Heart left ventricle (tissue), 16 donors: ENCODE results near the gene DCUN1D2. TPM values are rescaled to one million over a fixed set of nuclear protein-coding genes. Genes with fewer than 3 reads are reported as not detected.

Experiments
- ATAC-seq, 4 donors: fragments of 200-7000 bp; cut with Tn5 transposase; one replicate each; pipeline ENCODE4 v1.9.1; 2020 to 2022; ENCODE audit warnings: moderate library complexity in 4 of 4, mild to moderate bottlenecking in 3 of 4, moderate number of reproducible peaks in 1 of 4
- DNase-seq, 5 donors: peaks; one replicate each; pipeline ENCODE4 v3.0.0-alpha.2; 2020
- H3K27ac ChIP-seq, 12 donors: fragments of 200-600 bp; sonication (generic) in 4 of 12; one replicate each; pipeline versions ENCODE4 v1.5.0 to v1.8.0; 2016 to 2022; ENCODE audit warnings: mild to moderate bottlenecking in 2 of 12
- H3K27me3 ChIP-seq, 9 donors: fragments of 200-600 bp; sonication (generic) in 2 of 9; one replicate each; pipeline versions ENCODE4 v1.5.1 to v1.8.0; 2016 to 2022; ENCODE audit warnings: mild to moderate bottlenecking in 3 of 9
- H3K36me3 ChIP-seq, 9 donors: fragments of 200-600 bp; sonication (generic) in 2 of 9; one replicate each; pipeline versions ENCODE4 v1.5.0 to v1.8.0; 2018 to 2022; ENCODE audit warnings: mild to moderate bottlenecking in 2 of 9
- H3K4me1 ChIP-seq, 12 donors: fragments of 200-600 bp; sonication (generic) in 4 of 12; one replicate each; pipeline versions ENCODE4 v1.5.0 to v1.8.0; 2016 to 2022; ENCODE audit warnings: mild to moderate bottlenecking in 3 of 12
- H3K4me3 ChIP-seq, 12 donors: fragments of 200-600 bp; sonication (generic) in 4 of 12; one replicate each; pipeline versions ENCODE4 v1.5.0 to v1.8.0; 2017 to 2022; ENCODE audit warnings: mild to moderate bottlenecking in 9 of 12, moderate library complexity in 4 of 12
- H3K9me3 ChIP-seq, 12 donors: fragments of 200-600 bp; sonication (generic) in 4 of 12; one replicate each; pipeline versions ENCODE4 v1.5.0 to v1.8.0; 2016 to 2022; ENCODE audit warnings: mild to moderate bottlenecking in 1 of 12
- POLR2A ChIP-seq, 2 donors: fragments of 450-650 bp; IDR thresholded peaks; one replicate each; pipeline ENCODE4 v1.6.1; 2017; ENCODE audit warnings: antibody characterized with exemption in 2 of 2, mild to moderate bottlenecking in 2 of 2, moderate library complexity in 2 of 2
- WGBS, 4 donors: extraction: QIAGEN DNeasy Blood & Tissue Kit in 2 of 4; methylation state at CpG; one replicate each; pipeline versions ENCODE4 v1.1.5 to v1.1.7; 2013 to 2018; 5-methylcytosine and 5-hydroxymethylcytosine counted together
- intact Hi-C, 10 donors: fragments of 100-400 bp; cut with DNase I; formaldehyde crosslinking; loops; one replicate each; pipeline versions ENCODE4 v1.11.1 to v1.14.2; 2022
- polyA plus RNA-seq, 2 donors: library from polyadenylated mRNA; stranded (reverse); fragments of 200-250 nt; gene quantifications; one replicate each; pipeline ENCODE4 v1.2.3, GENCODE V29; 2013
- total RNA-seq, 9 donors: library from RNA; depleted of rRNA in 2 of 9; stranded (reverse); fragments of >200 nt in 2 of 9; fragmentation: NEBNext Ultra II Directional in 3 of 9; extraction: Animal tissue kit (Norgen Biotek cat#: 25700) in 3 of 9; gene quantifications; one replicate each; pipeline versions ENCODE4 v1.1.0 to v1.2.4, GENCODE V29; 2016 to 2023
- TF ChIP-seq, protein P1 (sequence below), 12 donors: fragments of 200-600 bp; sonication (generic) in 4 of 12; IDR thresholded peaks; one replicate each; pipeline versions ENCODE4 v1.5.0 to v1.8.0; 2018 to 2022; ENCODE audit warnings: antibody characterized with exemption in 12 of 12, mild to moderate bottlenecking in 5 of 12
- donor health status: ischemic (EF 13 %, LVEDD 7.1; RV severe dilation, severe dysfunction).
- donor health status: healthy with polysubstance abuse.
- donor health status: DM: no; HTN: yes; CAD: no.
- donor health status: DM: no; HTN: no; CAD: no.
- donor health status: ischemic (EF 25% LVEDD 6.9; RV normal size, moderate dysfunction).
- donor health status: ischemic (EF 25% LVEDD 5.7; RV mildly dilated, moderate dysfunction).
- donor health status: healthy.
- donor health status: DM: yes; HTN: yes; CAD: no.
- donor health status: ischemic (EF 35%, LVEDD 5.7; RV mildly dilated, moderate dysfunction).
- donor health status: nonischemic (EF 11% LVEDD 7.7; RV severe dilation, severe dysfunction).
- donor health status: DM: yes; HTN: yes; CAD: no.
- donor health status: PGD.
- donor health status: ischemic (EF 29% LVEDD 5.4; RV normal size, mild dysfunction).
- donor health status: nonischemic (EF 23%, LVEDD 6.1; RV moderate dilation, normal function).

Gene DCUN1D2
- total and polyA plus RNA-seq, 11 donors, result 68.7 to 247 (median 153) TPM

DNA sequence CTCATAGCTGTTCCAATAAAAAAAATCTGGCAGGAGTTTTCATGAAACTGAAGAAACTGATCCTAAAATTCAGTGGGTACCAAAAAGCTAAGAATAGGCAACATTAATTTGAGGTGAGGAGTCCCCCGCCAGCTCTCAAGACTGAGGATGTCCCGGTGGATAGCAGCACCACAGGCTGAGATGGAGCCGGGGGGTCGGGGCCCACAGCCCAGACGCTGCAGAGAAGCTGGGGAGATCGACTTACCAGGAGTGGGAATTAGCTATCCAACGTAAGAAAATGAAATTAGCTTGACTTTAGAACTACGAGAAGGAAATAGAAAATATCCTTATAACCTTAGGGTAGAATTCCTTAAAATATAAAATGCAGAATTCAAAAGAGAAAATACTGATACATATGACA is 23.2 kb upstream of the DCUN1D2 start:
- intact Hi-C loops, result no loop called here
- TF ChIP-seq POLR2A (IDR thresholded peaks at IDR 0.05), result no peak
- TF ChIP-seq, protein P1, sequence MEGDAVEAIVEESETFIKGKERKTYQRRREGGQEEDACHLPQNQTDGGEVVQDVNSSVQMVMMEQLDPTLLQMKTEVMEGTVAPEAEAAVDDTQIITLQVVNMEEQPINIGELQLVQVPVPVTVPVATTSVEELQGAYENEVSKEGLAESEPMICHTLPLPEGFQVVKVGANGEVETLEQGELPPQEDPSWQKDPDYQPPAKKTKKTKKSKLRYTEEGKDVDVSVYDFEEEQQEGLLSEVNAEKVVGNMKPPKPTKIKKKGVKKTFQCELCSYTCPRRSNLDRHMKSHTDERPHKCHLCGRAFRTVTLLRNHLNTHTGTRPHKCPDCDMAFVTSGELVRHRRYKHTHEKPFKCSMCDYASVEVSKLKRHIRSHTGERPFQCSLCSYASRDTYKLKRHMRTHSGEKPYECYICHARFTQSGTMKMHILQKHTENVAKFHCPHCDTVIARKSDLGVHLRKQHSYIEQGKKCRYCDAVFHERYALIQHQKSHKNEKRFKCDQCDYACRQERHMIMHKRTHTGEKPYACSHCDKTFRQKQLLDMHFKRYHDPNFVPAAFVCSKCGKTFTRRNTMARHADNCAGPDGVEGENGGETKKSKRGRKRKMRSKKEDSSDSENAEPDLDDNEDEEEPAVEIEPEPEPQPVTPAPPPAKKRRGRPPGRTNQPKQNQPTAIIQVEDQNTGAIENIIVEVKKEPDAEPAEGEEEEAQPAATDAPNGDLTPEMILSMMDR (IDR thresholded peaks at IDR 0.05), result no peak
- no peak for ATAC-seq
- DNase-seq, result no peak
- Histone ChIP-seq H3K4me3 (no peak overlapping the region), H3K36me3 (peaks cover 0 to 73% (median 57%) of the 10 kb centered on the region in 9 donors), H3K4me1 (peaks cover 0 to 1% (median 0%) of the 10 kb centered on the region in 12 donors), H3K27ac (no peak overlapping the region), H3K9me3 (no peaks in the 10 kb centered on the region), H3K27me3 (no peaks in the 10 kb centered on the region)
- 84 to 91% (median 89%) methylated on average over 8 of the region's 8 CpGs for WGBS, 4 donors

DNA sequence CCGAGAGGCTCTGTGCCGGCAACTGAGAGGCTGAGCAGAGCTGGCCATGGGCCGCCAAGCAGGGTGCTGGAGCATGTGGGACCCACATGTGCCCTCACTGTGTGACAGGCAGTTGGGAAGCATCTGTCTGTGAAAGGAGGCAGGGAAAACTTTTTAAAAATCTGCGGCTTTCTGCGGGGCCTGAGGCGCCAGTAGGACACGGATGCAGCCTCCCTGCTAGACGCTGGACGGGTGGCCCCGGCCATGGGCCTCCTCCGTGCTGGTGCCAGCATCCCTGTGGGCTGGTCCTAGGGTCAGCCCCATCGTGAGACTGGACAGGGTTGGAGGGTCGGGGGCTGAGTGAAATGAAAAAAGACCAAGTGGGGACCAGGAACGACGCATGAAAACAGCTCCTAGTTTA is 20.9 kb upstream of the DCUN1D2 start:
- H3K4me1 ChIP-seq, result peaks cover 0 to 15% (median 6%) of the 10 kb centered on the region in 12 donors
- H3K27ac ChIP-seq, result no peak overlapping the region
- intact Hi-C loops, result no loop called here
- peaks cover 0 to 77% (median 59%) of the 10 kb centered on the region in 9 donors for H3K36me3 ChIP-seq
- 91 to 97% (median 96%) methylated on average over 15 of the region's 15 CpGs for WGBS, 4 donors
- no peaks in the 10 kb centered on the region for H3K27me3 ChIP-seq
- no peak overlapping the region for H3K4me3 ChIP-seq
- ATAC-seq, result peak in 1 of 4 donors; percentile 19
- no peaks in the 10 kb centered on the region for H3K9me3 ChIP-seq
- TF ChIP-seq POLR2A (IDR thresholded peaks at IDR 0.05), result no peak
- TF ChIP-seq, protein P1 (IDR thresholded peaks at IDR 0.05), result no peak
- no peak for DNase-seq

DNA sequence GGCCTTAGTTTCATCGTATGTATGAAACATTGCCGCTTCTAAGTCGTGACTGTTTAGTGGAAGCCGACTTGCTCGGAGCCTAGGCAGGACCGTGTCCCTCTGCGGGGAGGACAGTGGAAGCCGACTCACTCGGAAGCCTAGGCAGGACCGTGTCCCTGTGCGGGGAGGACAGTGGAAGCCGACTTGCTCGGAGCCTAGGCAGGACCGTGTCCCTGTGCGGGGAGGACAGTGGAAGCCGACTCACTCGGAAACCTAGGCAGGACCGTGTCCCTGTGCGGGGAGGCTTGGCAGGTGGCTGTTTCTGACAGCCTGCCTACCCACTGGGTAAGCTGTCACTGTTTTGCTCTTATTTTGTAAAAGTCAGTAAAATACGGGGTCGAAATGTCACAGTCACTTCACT is 20.4 kb upstream of the DCUN1D2 start:
- no peak overlapping the region for H3K27ac ChIP-seq
- peaks cover 0 to 72% (median 54%) of the 10 kb centered on the region in 9 donors for H3K36me3 ChIP-seq
- TF ChIP-seq, protein P1 (IDR thresholded peaks at IDR 0.05), result no peak
- no peak for TF ChIP-seq POLR2A (IDR thresholded peaks at IDR 0.05)
- H3K9me3 ChIP-seq, result no peaks in the 10 kb centered on the region
- 88 to 96% (median 94%) methylated on average over 17 to 21 of the region's 21 CpGs for WGBS, 4 donors
- H3K4me3 ChIP-seq, result no peak overlapping the region
- DNase-seq (no peak), ATAC-seq (no peak)
- H3K27me3 ChIP-seq, result no peaks in the 10 kb centered on the region
- intact Hi-C loops, result no loop called here
- peaks cover 0 to 17% (median 6%) of the 10 kb centered on the region in 12 donors for H3K4me1 ChIP-seq

DNA sequence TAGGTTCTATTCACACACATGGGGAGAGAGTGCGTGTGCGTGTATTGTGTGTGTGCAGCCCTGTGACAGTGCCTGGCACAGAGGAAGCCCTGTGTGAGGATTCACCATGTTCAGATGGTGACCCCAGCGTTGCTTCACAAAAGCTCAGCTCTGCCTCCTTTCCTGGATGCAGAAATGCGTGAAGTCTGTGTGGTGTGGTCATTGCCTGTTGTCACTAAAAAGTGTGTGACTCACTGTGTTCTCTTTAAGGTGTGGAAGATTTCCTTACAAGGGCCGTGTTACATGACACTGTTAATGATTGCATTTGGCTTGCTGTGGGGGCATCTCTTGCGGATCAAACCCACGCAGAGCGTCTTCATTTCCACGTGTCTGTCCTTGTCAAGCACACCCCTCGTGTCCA is 19.5 kb upstream of the DCUN1D2 start:
- no peak overlapping the region for H3K4me3 ChIP-seq
- ATAC-seq (no peak), DNase-seq (no peak)
- intact Hi-C loops, result no loop called here
- peaks cover 0 to 72% (median 54%) of the 10 kb centered on the region in 9 donors for H3K36me3 ChIP-seq
- no peak overlapping the region for H3K27ac ChIP-seq
- H3K4me1 ChIP-seq, result peaks cover 0 to 17% (median 7%) of the 10 kb centered on the region in 12 donors
- WGBS, 4 donors, result 91 to 96% (median 93%) methylated on average over 10 of the region's 10 CpGs
- no peaks in the 10 kb centered on the region for H3K9me3 ChIP-seq
- H3K27me3 ChIP-seq, result no peaks in the 10 kb centered on the region
- TF ChIP-seq, protein P1 (IDR thresholded peaks at IDR 0.05), result no peak
- no peak for TF ChIP-seq POLR2A (IDR thresholded peaks at IDR 0.05)
